ENCODE data around the gene UBE2O.

UBE2O gene

DNA sequence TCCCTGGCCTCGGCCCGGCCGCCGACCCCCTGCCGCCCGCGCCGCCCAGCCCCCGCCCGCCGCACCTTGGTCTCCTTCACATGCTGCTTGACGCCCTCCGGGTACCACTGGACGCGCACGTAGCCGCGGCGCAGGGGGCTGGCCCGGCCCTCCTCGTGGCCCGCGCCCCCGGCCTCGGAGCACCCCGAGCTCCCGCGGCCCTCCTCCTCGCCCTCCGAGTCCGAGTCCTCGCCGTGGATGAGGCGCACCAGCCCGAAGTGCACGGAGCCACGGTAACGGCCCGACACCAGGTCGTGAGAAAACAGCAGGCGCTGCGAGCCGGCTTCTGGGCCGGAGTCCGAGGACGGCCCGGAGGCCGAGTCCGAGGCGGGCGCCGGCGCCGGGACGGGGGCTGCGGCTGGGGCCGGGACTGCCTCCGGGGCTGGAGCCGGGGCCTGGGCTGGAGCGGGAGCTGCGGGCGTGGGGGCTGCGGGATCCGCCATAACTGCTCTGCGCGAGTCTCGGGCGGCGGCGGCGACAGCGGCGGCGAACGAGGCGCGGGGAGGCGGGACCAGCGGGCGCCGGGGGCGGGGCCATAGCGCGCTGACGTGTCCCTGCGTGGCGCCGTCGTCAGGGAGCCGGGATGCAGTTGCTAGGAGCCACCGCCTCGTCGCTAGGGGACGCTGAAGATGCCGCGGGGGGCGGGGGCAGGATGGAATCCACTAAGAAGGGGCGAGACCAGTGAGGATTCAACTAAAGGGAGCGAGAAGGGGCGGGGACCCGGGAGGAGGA is at the start of gene UBE2O:
Gene UBE2O (minus strand): TSS at position 493 of the 771 bp plus-strand sequence. CDS start 11 bp downstream, at position 482.
- peak; percentile 94 for DNase-seq

- DNase-seq: no peak
These were observed 48.9 kb upstream of the UBE2O start for GRCh38 chr17:76501827-76502307.

- peak; percentile 89 for DNase-seq
These were observed 48.3 kb upstream of the UBE2O start, which contains the start of gene RHBDF2 for GRCh38 chr17:76501018-76501826. RHBDF2 (minus strand) TSS chr17:76501423; CDS start chr17:76481524, 19,899 bp downstream.

- no peak for DNase-seq
These were observed 47.7 kb upstream of the UBE2O start for GRCh38 chr17:76500747-76501017.

DNA sequence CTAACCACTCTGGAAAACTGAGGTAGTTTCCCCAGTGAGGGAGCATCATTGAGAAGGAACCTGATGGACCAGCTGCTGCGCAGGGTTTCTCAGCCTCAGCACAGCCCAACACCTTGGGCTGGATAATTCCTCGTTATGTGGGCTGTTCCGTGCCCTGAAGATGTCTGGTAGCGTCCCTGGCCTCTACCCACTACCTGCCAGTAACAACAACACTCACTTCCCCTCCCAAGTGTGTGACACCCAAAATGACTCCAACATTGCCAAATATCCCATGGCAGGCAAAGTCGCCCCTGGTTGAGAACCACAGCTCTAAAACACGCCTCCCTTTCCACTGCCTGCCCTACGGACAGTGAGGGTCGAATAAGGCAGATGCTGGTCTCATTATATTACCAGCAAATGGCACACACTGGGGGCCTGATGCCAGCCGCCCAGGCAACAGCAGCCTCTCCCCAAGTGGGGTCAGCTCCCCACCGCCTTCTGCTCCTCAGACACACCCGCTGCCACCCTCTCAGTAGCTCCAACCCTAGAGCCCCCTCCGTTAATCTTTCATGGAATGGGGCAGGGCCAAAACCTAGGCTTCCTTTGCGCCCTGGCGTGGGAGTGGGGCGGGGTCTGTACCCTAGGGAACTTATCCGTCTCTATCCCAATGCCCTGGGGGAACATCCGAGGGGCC is 47.3 kb upstream of the UBE2O start:
- peak; percentile 4 for DNase-seq

GRCh38 chr17:76499267-76499667 is 46.3 kb upstream of the UBE2O start:
- no peak for DNase-seq

- no peak for DNase-seq
These were observed 45.9 kb upstream of the UBE2O start for GRCh38 chr17:76498876-76499251.

DNA sequence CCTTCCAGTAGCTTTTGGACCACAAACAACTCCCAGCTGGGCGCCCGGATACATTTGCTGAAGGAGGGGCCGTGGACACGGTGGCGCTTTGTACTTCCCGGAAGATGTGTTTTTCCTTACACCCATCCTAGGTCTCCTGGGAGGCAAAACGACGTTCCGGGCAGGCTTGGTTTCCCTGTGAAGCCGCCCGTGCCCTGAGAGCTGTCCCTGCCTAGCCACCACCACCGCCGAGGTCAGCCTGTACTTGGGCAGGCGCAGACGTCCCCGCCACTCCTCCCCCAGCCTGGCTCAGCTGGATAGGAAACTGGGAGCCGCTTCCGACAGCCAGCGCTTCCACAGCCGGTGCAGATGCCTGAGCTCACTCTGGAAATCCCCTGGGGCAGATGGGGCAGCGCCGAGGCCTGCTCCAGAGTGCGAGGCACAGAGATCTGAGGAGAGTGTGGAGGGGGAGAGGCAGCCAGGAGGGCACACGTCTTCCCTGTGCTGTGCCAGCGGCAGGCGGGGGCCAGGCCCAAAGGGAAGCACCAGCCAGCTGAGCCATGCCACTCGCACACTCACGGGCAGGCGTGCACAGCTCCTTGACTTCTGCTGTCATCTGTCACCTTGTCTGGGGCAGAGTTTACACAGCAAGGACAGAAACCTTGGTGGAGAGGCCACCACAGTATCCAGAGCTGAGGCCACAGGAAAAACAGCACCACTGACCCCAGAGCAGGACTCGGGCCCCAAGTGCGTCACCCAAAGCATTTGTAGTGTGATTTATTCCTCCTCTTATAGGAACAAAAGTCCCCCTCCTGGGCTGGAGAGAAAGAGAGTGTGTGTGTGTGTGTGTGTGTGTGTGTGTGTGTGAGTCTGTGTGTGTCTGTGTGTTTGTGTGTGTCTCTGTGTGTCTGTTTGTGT is 45.3 kb upstream of the UBE2O start:
- no peak for DNase-seq

DNA sequence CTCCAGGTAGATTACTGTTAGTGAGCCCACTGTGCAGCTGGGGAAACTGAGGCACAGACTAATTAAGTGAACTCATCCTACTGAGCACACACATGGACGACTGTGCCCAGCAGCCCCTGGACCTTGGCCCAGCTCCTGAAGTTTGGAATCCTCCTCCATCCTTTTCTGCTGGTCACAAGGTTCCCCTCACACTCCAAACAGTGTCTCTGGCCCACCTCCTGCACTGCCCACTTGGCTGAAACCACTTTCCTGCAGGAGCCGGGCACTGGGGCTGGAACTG is 44.7 kb upstream of the UBE2O start:
- no peak for DNase-seq

- no peak for DNase-seq
These were observed 43.5 kb upstream of the UBE2O start for GRCh38 chr17:76496464-76496863.

GRCh38 chr17:76495663-76496400 is 42.9 kb upstream of the UBE2O start:
- no peak for DNase-seq

DNA sequence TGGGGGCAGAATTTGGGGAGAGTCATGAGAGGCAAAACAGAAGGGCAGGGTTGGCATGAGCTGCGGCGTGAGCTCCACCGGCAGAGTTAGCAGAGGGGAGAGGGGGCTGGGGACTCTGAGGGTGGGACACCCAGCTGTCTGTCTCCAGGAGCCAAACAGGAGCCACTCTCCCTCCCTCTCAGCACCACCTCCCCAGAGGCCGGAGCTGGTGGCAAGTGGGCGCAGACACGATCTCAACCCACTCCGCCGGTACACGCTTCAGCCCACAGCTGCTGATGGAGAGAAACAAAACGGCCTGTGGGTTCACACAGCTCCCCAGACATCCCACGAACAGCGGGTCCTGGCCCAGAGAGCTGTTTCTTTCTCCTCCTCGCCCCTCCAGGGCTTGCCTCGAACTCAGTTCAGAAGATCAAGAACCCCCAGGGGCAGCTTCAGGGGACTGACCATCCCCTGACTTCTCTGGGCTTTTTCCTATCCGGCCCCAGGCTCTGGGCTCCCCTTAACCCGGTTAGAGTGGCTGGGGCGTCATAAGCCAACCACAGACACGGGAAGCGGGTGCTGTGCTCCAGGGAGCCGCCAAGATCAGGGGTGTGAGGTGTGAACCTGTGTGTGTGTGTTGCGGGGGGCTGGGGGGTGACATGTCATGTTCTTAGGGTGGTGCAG is 40.7 kb upstream of the UBE2O start:
- no peak for DNase-seq

DNA sequence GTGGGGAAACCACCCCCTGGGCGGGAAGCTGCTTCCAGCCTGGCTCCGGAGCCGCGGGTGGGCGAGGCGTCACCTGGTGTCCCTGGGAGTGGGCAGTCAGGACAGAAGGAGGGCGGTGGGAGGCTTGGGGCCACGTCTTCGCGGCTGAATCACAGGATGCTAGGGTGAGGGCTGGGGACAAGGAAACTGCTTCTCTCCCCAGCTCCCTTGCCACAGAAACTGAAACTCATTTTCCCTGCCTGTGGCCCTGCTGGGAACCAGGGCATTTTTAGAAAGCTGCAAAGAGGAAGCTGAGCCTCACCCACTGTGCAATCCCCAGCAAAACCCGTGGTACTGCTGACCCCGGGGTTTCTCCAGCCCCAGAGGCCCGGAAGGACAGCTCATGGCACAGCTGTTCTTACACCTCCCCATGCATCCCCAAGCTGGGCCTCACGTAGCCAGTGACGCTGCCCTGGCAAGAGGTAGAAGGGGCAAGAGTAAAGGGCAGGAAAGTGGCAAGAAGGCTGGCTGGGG is 40.1 kb upstream of the UBE2O start:
- peak; percentile 60 for DNase-seq

- DNase-seq: no peak
These were observed 39.4 kb upstream of the UBE2O start for GRCh38 chr17:76492123-76492988.

- DNase-seq: peak; percentile 53
These were observed 38.5 kb upstream of the UBE2O start for GRCh38 chr17:76491271-76492122.

DNA sequence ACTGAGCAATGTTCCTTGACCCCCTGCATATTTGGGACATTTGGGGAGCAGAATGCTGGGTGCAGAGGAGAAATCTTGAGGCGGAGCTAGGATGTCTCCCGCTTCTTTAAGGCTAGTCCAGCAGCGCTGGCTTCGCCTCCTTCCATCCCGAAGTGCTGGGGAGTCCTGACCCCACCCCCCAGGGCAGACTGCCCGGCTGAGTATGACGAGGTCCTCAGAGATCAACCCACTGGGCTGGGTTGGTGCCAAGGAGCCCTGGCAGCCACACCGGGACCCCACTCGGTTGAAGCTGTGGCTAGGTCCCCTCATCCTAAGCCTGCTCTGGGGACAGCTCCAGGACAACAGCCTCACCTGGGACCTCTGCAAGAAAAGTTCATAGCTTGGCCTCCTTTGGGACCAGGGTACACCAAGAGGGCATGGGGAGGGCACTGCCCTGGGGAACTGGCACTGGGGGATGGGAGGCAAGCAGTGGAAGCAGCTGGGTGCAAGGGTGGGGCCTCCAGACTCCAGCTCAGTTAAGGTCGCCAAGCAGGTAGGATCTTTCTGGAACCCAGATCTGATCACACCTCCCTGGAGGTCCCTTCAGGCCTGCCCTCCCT is 37.3 kb upstream of the UBE2O start:
- no peak for DNase-seq

DNA sequence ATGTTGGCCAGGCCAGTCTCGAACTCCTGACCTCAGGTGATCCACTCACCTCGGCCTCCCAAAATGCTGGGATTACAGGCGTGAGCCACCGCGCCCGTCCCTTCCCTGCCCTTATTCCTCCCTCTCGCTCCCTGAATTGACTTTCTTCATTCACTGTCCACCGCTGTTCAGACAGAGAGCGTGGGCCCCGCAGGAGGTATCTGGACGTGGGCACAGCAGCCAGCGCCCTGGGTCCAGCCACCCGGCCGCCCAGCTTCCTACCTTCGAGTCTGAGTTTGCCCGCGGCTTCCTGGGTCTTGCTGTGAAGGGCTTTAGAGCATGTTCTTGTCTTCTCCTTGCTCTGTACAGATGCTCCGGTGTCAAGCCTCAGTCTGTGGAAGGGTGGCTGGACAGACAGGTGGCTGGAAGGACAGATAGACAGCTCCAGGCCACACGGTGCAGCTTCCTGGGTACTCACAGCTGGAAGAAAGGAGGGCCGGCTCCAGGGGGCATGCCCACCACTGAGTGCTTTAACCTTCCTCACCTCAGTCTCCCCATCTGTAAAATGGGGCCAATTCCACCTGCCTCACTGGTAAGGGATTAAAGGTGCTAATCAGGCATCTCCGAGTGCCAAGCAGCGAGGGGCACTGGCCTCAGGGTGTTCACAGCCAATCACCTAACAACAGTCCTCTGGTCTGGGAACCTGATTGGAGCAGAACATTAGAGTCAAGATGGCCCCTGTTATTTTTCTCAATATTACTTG is 34.7 kb upstream of the UBE2O start:
- no peak for DNase-seq

GRCh38 chr17:76485569-76485968 is 32.6 kb upstream of the UBE2O start:
- no peak for DNase-seq
